ENCODE data around the gene LUC7L.

DNA sequence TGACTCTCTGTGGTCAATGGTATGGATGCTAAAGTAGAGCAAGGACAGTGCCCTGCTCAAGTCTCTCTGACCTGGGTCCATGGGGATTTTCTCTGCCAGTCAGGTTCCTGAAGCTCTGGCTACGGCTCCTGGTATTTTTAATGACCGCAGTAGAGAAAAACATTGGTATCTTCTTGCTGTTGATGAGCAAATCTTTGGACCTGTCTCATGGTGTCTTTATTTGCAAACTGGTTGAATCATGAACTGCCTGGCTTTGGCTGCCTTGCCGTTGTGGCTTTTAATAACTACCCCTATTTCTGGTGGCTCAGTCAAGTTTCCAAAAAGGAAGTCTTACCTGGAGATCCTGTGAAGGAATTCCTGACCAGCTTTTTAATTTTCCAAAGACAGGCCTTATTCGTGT is 14.1 kb upstream of the LUC7L start:
- TF ChIP-seq POLR2A (IDR thresholded peaks at IDR 0.05): no peak
- TF ChIP-seq, protein P1, sequence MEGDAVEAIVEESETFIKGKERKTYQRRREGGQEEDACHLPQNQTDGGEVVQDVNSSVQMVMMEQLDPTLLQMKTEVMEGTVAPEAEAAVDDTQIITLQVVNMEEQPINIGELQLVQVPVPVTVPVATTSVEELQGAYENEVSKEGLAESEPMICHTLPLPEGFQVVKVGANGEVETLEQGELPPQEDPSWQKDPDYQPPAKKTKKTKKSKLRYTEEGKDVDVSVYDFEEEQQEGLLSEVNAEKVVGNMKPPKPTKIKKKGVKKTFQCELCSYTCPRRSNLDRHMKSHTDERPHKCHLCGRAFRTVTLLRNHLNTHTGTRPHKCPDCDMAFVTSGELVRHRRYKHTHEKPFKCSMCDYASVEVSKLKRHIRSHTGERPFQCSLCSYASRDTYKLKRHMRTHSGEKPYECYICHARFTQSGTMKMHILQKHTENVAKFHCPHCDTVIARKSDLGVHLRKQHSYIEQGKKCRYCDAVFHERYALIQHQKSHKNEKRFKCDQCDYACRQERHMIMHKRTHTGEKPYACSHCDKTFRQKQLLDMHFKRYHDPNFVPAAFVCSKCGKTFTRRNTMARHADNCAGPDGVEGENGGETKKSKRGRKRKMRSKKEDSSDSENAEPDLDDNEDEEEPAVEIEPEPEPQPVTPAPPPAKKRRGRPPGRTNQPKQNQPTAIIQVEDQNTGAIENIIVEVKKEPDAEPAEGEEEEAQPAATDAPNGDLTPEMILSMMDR (IDR thresholded peaks at IDR 0.05): no peak

Data from testis (tissue), 2 donors.